ENCODE results near the gene MS4A2. TPM values are rescaled to one million over a fixed set of nuclear protein-coding genes. Genes with fewer than 3 reads are reported as not detected.
"Not testable (repeated sequence)": the region's sequence is repeated elsewhere in the genome, so short reads cannot be mapped to it uniquely, and the experiment has no call there.

MS4A2 gene
- not detected in 2 replicates for total RNA-seq
- long read RNA-seq: 0 reads

GRCh38 chr11:60088364-60088763 lies at the start of gene MS4A2:
Gene MS4A2, plus strand, starts transcription at chr11:60088664. Its CDS starts 102 bp downstream, at chr11:60088766.
- Mint-ChIP-seq H3K27ac (ENCODE audit: unreplicated experiment) (no peak within 1 kb of the TSS), H3K27me3 (ENCODE audit: unreplicated experiment) (no peaks in the 10 kb centered on the region), H3K9me3 (ENCODE audit: unreplicated experiment) (no peaks in the 10 kb centered on the region), H3K4me1 (ENCODE audit: unreplicated experiment) (no peaks in the 10 kb centered on the region), H3K36me3 (ENCODE audit: unreplicated experiment) (no peaks in the 10 kb centered on the region), H3K4me3 (ENCODE audit: unreplicated experiment) (no peak within 1 kb of the TSS)
- no peak for DNase-seq (ENCODE audit: extremely low spot score, unreplicated experiment)
- TF ChIP-seq, protein P1, sequence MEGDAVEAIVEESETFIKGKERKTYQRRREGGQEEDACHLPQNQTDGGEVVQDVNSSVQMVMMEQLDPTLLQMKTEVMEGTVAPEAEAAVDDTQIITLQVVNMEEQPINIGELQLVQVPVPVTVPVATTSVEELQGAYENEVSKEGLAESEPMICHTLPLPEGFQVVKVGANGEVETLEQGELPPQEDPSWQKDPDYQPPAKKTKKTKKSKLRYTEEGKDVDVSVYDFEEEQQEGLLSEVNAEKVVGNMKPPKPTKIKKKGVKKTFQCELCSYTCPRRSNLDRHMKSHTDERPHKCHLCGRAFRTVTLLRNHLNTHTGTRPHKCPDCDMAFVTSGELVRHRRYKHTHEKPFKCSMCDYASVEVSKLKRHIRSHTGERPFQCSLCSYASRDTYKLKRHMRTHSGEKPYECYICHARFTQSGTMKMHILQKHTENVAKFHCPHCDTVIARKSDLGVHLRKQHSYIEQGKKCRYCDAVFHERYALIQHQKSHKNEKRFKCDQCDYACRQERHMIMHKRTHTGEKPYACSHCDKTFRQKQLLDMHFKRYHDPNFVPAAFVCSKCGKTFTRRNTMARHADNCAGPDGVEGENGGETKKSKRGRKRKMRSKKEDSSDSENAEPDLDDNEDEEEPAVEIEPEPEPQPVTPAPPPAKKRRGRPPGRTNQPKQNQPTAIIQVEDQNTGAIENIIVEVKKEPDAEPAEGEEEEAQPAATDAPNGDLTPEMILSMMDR (IDR thresholded peaks at IDR 0.05): no peak

DNA sequence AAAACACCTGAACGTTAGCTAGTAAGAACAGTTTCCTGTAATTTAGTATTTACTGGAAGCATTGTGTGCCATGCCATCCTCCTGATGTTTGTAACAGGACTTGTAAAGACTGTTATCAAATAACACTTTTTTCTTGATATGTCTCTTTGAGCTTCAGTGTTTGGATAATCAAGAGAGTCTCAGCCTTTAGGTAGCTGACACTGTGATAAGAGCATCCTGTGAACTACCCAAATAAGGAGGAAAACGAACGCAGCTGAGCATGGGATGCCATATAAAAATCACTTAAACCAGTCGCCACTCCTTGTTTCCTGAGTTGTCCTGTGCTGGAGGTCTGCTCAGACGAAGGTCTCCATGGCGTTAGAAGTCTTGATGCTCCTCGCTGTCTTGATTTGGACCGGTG lies 48.4 kb upstream of the MS4A2 start, which contains the start of gene OOSP2:
Gene OOSP2 (plus strand): TSS at position 301 of the 400 bp plus-strand sequence. CDS start 51 bp downstream, at position 352.
- TF ChIP-seq, protein P1 (IDR thresholded peaks at IDR 0.05): no peak
- Mint-ChIP-seq H3K4me3 (ENCODE audit: unreplicated experiment) (no peak within 1 kb of the TSS), H3K36me3 (ENCODE audit: unreplicated experiment) (no peaks in the 10 kb centered on the region), H3K27ac (ENCODE audit: unreplicated experiment) (no peak within 1 kb of the TSS), H3K4me1 (ENCODE audit: unreplicated experiment) (no peaks in the 10 kb centered on the region), H3K27me3 (ENCODE audit: unreplicated experiment) (peaks cover under 1% of the 10 kb centered on the region), H3K9me3 (ENCODE audit: unreplicated experiment) (no peaks in the 10 kb centered on the region)
- no peak for DNase-seq (ENCODE audit: extremely low spot score, unreplicated experiment)

DNA sequence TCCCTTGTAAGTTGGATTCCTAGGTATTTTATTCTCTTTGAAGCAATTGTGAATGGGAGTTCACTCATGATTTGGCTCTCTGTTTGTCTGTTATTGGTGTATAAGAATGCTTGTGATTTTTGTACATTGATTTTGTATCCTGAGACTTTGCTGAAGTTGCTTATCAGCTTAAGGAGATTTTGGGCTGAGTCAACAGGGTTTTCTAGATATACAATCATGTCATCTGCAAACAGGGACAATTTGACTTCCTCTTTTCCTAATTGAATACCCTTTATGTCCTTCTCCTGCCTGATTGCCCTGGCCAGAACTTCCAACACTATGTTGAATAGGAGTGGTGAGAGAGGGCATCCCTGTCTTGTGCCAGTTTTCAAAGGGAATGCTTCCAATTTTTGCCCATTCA lies 38.0 kb upstream of the MS4A2 start:
- not testable (repeated sequence) for H3K4me1 Mint-ChIP-seq (ENCODE audit: unreplicated experiment)

DNA sequence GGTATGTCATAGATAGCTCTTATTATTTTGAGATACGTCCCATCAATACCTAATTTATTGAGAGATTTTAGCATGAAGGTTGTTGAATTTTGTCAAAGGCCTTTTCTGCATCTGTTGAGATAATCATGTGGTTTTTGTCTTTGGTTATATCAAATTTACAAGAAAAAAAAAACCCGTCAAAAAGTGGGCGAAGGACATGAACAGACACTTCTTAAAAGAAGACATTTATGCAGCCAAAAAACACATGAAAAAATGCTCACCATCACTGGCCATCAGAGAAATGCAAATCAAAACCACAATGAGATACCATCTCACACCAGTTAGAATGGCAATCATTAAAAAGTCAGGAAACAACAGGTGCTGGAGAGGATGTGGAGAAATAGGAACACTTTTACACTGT lies 37.6 kb upstream of the MS4A2 start:
- H3K27ac Mint-ChIP-seq (ENCODE audit: unreplicated experiment); H3K27me3 Mint-ChIP-seq (ENCODE audit: unreplicated experiment); DNase-seq (ENCODE audit: extremely low spot score, unreplicated experiment); H3K36me3 Mint-ChIP-seq (ENCODE audit: unreplicated experiment); H3K9me3 Mint-ChIP-seq (ENCODE audit: unreplicated experiment); H3K4me3 Mint-ChIP-seq (ENCODE audit: unreplicated experiment); H3K4me1 Mint-ChIP-seq (ENCODE audit: unreplicated experiment): not testable (repeated sequence)

More for the DNA sequence above, 38.0 kb upstream of the MS4A2 start:
- H3K27ac Mint-ChIP-seq (ENCODE audit: unreplicated experiment); H3K4me3 Mint-ChIP-seq (ENCODE audit: unreplicated experiment); H3K9me3 Mint-ChIP-seq (ENCODE audit: unreplicated experiment); H3K36me3 Mint-ChIP-seq (ENCODE audit: unreplicated experiment); H3K27me3 Mint-ChIP-seq (ENCODE audit: unreplicated experiment); DNase-seq (ENCODE audit: extremely low spot score, unreplicated experiment): not testable (repeated sequence)

- H3K27ac Mint-ChIP-seq (ENCODE audit: unreplicated experiment): no peak within 1 kb of the TSS
- H3K9me3 Mint-ChIP-seq (ENCODE audit: unreplicated experiment): no peaks in the 10 kb centered on the region
- no peaks in the 10 kb centered on the region for H3K4me1 Mint-ChIP-seq (ENCODE audit: unreplicated experiment)
- TF ChIP-seq, protein P1 (IDR thresholded peaks at IDR 0.05): no peak
- H3K36me3 Mint-ChIP-seq (ENCODE audit: unreplicated experiment): no peaks in the 10 kb centered on the region
- H3K27me3 Mint-ChIP-seq (ENCODE audit: unreplicated experiment): no peaks in the 10 kb centered on the region
- H3K4me3 Mint-ChIP-seq (ENCODE audit: unreplicated experiment): no peak within 1 kb of the TSS
- DNase-seq (ENCODE audit: extremely low spot score, unreplicated experiment): no peak
Measured at GRCh38 chr11:60056349-60056969, 32.0 kb upstream of the MS4A2 start, which contains the start of gene MS4A3. Gene MS4A3, plus strand, starts transcription at chr11:60056665. Its CDS starts 4,496 bp downstream, at chr11:60061161.

DNA sequence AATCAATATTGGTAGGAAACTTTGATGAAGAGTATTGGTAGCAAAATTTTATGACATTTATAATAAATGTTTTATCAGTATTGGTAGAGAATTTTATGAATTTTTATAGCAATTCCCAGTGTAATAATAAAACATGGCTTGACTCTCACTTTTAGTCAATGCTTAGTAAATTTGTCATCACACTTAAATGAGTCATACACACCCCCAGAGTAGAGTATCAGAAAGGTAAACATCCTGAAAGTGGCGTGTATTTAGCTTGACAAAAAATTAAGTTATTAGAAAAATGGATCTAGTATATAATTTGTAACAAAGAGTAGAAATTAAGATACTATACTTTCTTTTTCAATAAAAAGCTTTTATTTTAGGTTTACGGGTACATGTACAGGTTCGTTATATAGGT lies 29.4 kb upstream of the MS4A2 start:
- H3K4me1 Mint-ChIP-seq (ENCODE audit: unreplicated experiment): no peaks in the 10 kb centered on the region
- no peaks in the 10 kb centered on the region for H3K9me3 Mint-ChIP-seq (ENCODE audit: unreplicated experiment)
- no peaks in the 10 kb centered on the region for H3K27me3 Mint-ChIP-seq (ENCODE audit: unreplicated experiment)
- no peak for DNase-seq (ENCODE audit: extremely low spot score, unreplicated experiment)
- no peak overlapping the region for H3K27ac Mint-ChIP-seq (ENCODE audit: unreplicated experiment)
- no peaks in the 10 kb centered on the region for H3K36me3 Mint-ChIP-seq (ENCODE audit: unreplicated experiment)
- H3K4me3 Mint-ChIP-seq (ENCODE audit: unreplicated experiment): no peak overlapping the region
- TF ChIP-seq, protein P1 (IDR thresholded peaks at IDR 0.05): no peak
